K562 (cell line): ENCODE data around the gene TRIM65. TPM values are rescaled to one million over a fixed set of nuclear protein-coding genes. Genes with fewer than 3 reads are reported as not detected.

ENCODE experiments used
- FOXJ3 ChIP-seq: sonication (generic); formaldehyde crosslinking; IDR thresholded peaks from 2 replicates; pipeline ENCODE4 v1.4.0; 2020; ENCODE audit warnings: mild to moderate bottlenecking, missing genetic modification reagents
- GATA2 ChIP-seq: sonication (generic); formaldehyde crosslinking; IDR thresholded peaks from 2 replicates; pipeline ENCODE4 v1.4.0; 2020; ENCODE audit warnings: mild to moderate bottlenecking, missing genetic modification reagents
- KAT8 ChIP-seq: fragments of 450-650 bp; IDR thresholded peaks from 2 replicates; pipeline ENCODE4 v1.6.1; 2016; ENCODE audit warnings: low read depth, mild to moderate bottlenecking
- NFIX ChIP-seq: fragments of 250-450 bp; sonication (Bioruptor Pico); IDR thresholded peaks from 2 replicates; pipeline ENCODE4 v1.4.0; 2020; ENCODE audit warnings: low read depth, mild to moderate bottlenecking, moderate library complexity
- RBM22 ChIP-seq: fragments of 200-400 bp; formaldehyde crosslinking; IDR thresholded peaks from 2 replicates; pipeline ENCODE4 v1.6.1; 2018; ENCODE audit warnings: low read length, low read depth; ENCODE audit not compliant: poor library complexity, severe bottlenecking
- SUPT5H ChIP-seq: fragments of 450-650 bp; IDR thresholded peaks from 2 replicates; pipeline ENCODE4 v1.6.1; 2016
- TGIF2 ChIP-seq: sonication (generic); formaldehyde crosslinking; IDR thresholded peaks from 2 replicates; pipeline ENCODE4 v1.8.1; 2022; ENCODE audit warnings: mild to moderate bottlenecking, missing genetic modification reagents, moderate library complexity
- XRCC4 ChIP-seq: IDR thresholded peaks from one replicate; pipeline ENCODE4 v1.6.1; 2011; ENCODE audit not compliant: insufficient read depth, insufficient read length; ENCODE audit errors: extremely low read depth
- YY1 ChIP-seq, 3 experiments: IDR thresholded peaks; 2 replicates each; pipeline ENCODE4 v1.6.1; 2011; ENCODE audit warnings: low read length in 2 of 3, mild to moderate bottlenecking in 2 of 3, moderate library complexity in 2 of 3, borderline replicate concordance in 1 of 3, control low read depth in 1 of 3, low read depth in 1 of 3; ENCODE audit not compliant: insufficient read depth in 3 of 3, insufficient replicate concordance in 2 of 3, control insufficient read depth in 1 of 3, insufficient read length in 1 of 3; ENCODE audit errors: extremely low read depth in 1 of 3
- ZFX ChIP-seq: sonication (generic); formaldehyde crosslinking; IDR thresholded peaks from 2 replicates; pipeline ENCODE4 v1.8.0; 2022; ENCODE audit warnings: mild to moderate bottlenecking, missing genetic modification reagents, moderate library complexity
- ZNF140 ChIP-seq: fragments of 250-450 bp; sonication (Bioruptor Pico); IDR thresholded peaks from 2 replicates; pipeline ENCODE4 v1.8.0; 2021; ENCODE audit warnings: moderate library complexity, mild to moderate bottlenecking, inconsistent platforms
- polyA plus RNA-seq, 8 experiments: library from polyadenylated mRNA; depleted of rRNA in 4 of 8; stranded (reverse) in 5 of 8; unstranded in 3 of 8; fragments of >200 nt; fragmentation: Nextera tagmentation in 2 of 8; fragmentation: Illumina TruSeq in 1 of 8; extraction: Ambion mirVana in 2 of 8; extraction: Trizol in 1 of 8; gene quantifications; 2 replicates each; pipeline versions ENCODE4 v1.2.1 to v1.2.3, GENCODE V29; 2011 to 2014; ENCODE audit warnings: inconsistent platforms in 1 of 8, missing spikeins in 1 of 8
- total RNA-seq, 7 experiments: library from RNA; depleted of rRNA in 6 of 7; stranded (reverse); fragments of >200 nt in 6 of 7; fragmentation: Illumina TruSeq in 2 of 7; extraction: Trizol in 2 of 7; gene quantifications; 2 replicates each; pipeline versions ENCODE4 v1.2.1 to v1.2.3, GENCODE V29; 2011 to 2021; ENCODE audit warnings: low replicate concordance in 1 of 7
- TF ChIP-seq, protein P1 (sequence below), 2 experiments: fragments of 450-650 bp in 1 of 2; sonication (generic) in 1 of 2; formaldehyde crosslinking in 1 of 2; IDR thresholded peaks in 1 of 2; conservative IDR thresholded peaks in 1 of 2; 2 replicates each; pipeline versions ENCODE4 v1.6.1 to v1.8.1; 2016 to 2023; ENCODE audit warnings: mild to moderate bottlenecking in 2 of 2, moderate library complexity in 2 of 2, inconsistent platforms in 1 of 2, missing genetic modification reagents in 1 of 2
- TF ChIP-seq, protein P2 (sequence below): sonication (generic); formaldehyde crosslinking; IDR thresholded peaks from 2 replicates; pipeline ENCODE4 v1.4.0; 2020; ENCODE audit warnings: mild to moderate bottlenecking, missing genetic modification reagents
- TF ChIP-seq, protein P3 (sequence below): fragments of 450-650 bp; IDR thresholded peaks from 2 replicates; pipeline ENCODE4 v1.6.1; 2017; ENCODE audit warnings: mild to moderate bottlenecking, moderate library complexity
- TF ChIP-seq, protein P4 (sequence below): fragments of 250-450 bp; sonication (Bioruptor Pico); IDR thresholded peaks from 2 replicates; pipeline ENCODE4 v1.5.0; 2020; ENCODE audit warnings: mild to moderate bottlenecking
- TF ChIP-seq, protein P5 (sequence below): sonication (generic); formaldehyde crosslinking; IDR thresholded peaks from 2 replicates; pipeline ENCODE4 v1.9.0; 2022; ENCODE audit warnings: mild to moderate bottlenecking, missing genetic modification reagents
- TF ChIP-seq, protein P6 (sequence below): sonication (generic); formaldehyde crosslinking; IDR thresholded peaks from 2 replicates; pipeline ENCODE4 v1.8.1; 2022; ENCODE audit warnings: missing genetic modification reagents

Gene TRIM65
- total and polyA plus RNA-seq, 9 of the 15 experiments (the other 6 are each of a cell fraction or from before 2014, with no cell fraction given) = 2.8 to 45.7 (median 22.9) TPM

DNA sequence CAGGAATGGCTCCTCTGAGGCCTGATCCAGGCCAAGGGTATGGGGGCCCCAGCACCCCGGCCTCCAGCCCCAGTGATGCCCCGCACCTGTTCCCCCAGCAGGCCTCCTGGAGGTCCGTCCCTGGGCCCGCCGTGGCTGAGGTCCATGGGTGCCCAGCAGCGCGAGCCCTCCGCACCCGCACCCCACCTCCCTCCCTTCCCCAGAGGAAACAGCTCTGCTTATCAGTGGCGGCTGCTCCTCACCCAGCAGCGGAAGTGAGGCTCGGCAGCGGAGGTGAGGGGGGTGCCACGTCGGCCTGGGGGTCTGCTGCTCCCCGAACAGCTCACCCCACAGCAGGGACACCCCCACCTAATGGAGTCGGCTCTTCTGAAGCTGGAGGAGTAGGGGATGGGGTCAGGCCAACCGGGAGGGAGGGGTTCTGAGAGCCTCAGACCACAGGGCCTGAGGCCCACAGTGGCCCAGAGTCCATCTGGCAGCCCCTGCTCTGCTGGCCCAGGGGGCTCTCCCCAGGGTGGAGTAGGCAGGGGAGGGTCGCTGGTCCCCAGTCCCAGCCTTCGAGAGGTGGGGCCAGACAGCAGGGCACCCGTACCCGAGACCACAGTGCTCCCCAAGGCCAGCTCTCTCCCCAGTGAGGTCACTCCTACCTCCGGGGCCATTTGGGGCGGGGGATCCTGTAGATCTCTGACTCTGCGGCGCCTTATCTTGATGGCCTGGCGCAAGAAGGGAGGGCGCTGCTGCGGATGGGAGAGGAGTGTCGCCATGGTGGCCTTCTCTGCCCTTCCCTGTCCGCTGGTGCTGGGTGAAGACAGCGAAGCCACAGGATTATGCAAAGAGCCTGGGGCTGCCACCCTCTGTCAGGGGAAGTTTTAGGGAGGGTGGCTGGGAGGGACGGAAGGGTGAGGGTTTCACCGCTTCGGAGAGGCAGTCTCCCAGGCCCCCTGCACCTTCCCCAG lies 52.9 kb downstream of the TRIM65 start, which contains the start of gene UNC13D (continued):
- TF ChIP-seq, protein P1, sequence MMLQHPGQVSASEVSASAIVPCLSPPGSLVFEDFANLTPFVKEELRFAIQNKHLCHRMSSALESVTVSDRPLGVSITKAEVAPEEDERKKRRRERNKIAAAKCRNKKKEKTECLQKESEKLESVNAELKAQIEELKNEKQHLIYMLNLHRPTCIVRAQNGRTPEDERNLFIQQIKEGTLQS (IDR thresholded peaks at IDR 0.05) = peak; percentile 80
- TF ChIP-seq, protein P1 (CRISPR knock-in tag; conservative IDR thresholded peaks at IDR 0.05) = no peak
- TF ChIP-seq YY1 (IDR thresholded peaks at IDR 0.05; ENCODE audit: borderline replicate concordance in 1 of 3, control insufficient read depth in 1 of 3, extremely low read depth in 1 of 3, insufficient read depth in 3 of 3, insufficient read length in 1 of 3, insufficient replicate concordance in 2 of 3, low read depth in 1 of 3, low read length in 2 of 3) (peak in 2 of 3 experiments; percentile 43 to 89), ZNF140 (CRISPR knock-in tag) (no peak), SUPT5H (peak; percentile 75), RBM22 (peak; percentile 19), FOXJ3 (no peak), NFIX (CRISPR knock-in tag) (no peak), ZFX (peak; percentile 98), TGIF2 (no peak), XRCC4 (no peak), KAT8 (no peak), GATA2 (CRISPR knock-in tag) (peak; percentile 79)
- TF ChIP-seq, protein P2, sequence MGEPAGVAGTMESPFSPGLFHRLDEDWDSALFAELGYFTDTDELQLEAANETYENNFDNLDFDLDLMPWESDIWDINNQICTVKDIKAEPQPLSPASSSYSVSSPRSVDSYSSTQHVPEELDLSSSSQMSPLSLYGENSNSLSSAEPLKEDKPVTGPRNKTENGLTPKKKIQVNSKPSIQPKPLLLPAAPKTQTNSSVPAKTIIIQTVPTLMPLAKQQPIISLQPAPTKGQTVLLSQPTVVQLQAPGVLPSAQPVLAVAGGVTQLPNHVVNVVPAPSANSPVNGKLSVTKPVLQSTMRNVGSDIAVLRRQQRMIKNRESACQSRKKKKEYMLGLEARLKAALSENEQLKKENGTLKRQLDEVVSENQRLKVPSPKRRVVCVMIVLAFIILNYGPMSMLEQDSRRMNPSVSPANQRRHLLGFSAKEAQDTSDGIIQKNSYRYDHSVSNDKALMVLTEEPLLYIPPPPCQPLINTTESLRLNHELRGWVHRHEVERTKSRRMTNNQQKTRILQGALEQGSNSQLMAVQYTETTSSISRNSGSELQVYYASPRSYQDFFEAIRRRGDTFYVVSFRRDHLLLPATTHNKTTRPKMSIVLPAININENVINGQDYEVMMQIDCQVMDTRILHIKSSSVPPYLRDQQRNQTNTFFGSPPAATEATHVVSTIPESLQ (CRISPR knock-in tag) = peak; percentile 85; the same call in 1 of the 2 replicates
- TF ChIP-seq, protein P3, sequence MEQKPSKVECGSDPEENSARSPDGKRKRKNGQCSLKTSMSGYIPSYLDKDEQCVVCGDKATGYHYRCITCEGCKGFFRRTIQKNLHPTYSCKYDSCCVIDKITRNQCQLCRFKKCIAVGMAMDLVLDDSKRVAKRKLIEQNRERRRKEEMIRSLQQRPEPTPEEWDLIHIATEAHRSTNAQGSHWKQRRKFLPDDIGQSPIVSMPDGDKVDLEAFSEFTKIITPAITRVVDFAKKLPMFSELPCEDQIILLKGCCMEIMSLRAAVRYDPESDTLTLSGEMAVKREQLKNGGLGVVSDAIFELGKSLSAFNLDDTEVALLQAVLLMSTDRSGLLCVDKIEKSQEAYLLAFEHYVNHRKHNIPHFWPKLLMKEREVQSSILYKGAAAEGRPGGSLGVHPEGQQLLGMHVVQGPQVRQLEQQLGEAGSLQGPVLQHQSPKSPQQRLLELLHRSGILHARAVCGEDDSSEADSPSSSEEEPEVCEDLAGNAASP = no peak
- TF ChIP-seq, protein P4, sequence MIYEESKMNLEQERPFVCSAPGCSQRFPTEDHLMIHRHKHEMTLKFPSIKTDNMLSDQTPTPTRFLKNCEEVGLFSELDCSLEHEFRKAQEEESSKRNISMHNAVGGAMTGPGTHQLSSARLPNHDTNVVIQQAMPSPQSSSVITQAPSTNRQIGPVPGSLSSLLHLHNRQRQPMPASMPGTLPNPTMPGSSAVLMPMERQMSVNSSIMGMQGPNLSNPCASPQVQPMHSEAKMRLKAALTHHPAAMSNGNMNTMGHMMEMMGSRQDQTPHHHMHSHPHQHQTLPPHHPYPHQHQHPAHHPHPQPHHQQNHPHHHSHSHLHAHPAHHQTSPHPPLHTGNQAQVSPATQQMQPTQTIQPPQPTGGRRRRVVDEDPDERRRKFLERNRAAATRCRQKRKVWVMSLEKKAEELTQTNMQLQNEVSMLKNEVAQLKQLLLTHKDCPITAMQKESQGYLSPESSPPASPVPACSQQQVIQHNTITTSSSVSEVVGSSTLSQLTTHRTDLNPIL = no peak
- TF ChIP-seq, protein P5, sequence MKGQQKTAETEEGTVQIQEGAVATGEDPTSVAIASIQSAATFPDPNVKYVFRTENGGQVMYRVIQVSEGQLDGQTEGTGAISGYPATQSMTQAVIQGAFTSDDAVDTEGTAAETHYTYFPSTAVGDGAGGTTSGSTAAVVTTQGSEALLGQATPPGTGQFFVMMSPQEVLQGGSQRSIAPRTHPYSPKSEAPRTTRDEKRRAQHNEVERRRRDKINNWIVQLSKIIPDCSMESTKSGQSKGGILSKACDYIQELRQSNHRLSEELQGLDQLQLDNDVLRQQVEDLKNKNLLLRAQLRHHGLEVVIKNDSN = no peak
- TF ChIP-seq, protein P6, sequence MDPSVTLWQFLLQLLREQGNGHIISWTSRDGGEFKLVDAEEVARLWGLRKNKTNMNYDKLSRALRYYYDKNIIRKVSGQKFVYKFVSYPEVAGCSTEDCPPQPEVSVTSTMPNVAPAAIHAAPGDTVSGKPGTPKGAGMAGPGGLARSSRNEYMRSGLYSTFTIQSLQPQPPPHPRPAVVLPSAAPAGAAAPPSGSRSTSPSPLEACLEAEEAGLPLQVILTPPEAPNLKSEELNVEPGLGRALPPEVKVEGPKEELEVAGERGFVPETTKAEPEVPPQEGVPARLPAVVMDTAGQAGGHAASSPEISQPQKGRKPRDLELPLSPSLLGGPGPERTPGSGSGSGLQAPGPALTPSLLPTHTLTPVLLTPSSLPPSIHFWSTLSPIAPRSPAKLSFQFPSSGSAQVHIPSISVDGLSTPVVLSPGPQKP = no peak
